Activated naive CD4-positive, alpha-beta T cell treated with anti-CD3 and anti-CD28 coated beads, Interleukin-2, amount 50 U/mL, for 72 hours (primary cell): ENCODE measurements around the gene ETFDH. TPM values are rescaled to one million over a fixed set of nuclear protein-coding genes. Genes with fewer than 3 reads are reported as not detected.
A peak's percentile ranks its signal among the peaks of the same experiment; 100 is the strongest.
"Not testable (repeated sequence)": the region's sequence is repeated elsewhere in the genome, so short reads cannot be mapped to it uniquely, and the experiment has no call there.

Experiments used
- ATAC-seq, 2 donors: fragments of 150-1000 bp; cut with Tn5 transposase; 2 replicates each; pipeline ENCODE4 v1.10.0; 2021; ENCODE audit warnings: mild to moderate bottlenecking in 2 of 2, moderate library complexity in 2 of 2
- DNase-seq, 2 donors: peaks; one replicate each; pipeline ENCODE4 v3.0.0; 2021 to 2022; ENCODE audit warnings: low spot score in 2 of 2
- H3K27ac Mint-ChIP-seq, 2 donors: one replicate each; pipeline ENCODE4 v1.8.0; 2022; ENCODE audit warnings: mild to moderate bottlenecking in 2 of 2, mixed read lengths in 2 of 2
- H3K36me3 Mint-ChIP-seq, 2 donors: one replicate each; pipeline ENCODE4 v1.8.0; 2022; ENCODE audit warnings: mixed read lengths in 2 of 2
- H3K9me3 Mint-ChIP-seq, 2 donors: one replicate each; pipeline ENCODE4 v1.8.0; 2022; ENCODE audit warnings: mixed read lengths in 2 of 2
- total RNA-seq, 2 donors: library from RNA; stranded (reverse); gene quantifications; one replicate each; pipeline ENCODE4 v1.2.3, GENCODE V29; 2022

The ETFDH gene
- total RNA-seq, 2 donors from 2014 or later, result 34.8 to 54.2 TPM

DNA sequence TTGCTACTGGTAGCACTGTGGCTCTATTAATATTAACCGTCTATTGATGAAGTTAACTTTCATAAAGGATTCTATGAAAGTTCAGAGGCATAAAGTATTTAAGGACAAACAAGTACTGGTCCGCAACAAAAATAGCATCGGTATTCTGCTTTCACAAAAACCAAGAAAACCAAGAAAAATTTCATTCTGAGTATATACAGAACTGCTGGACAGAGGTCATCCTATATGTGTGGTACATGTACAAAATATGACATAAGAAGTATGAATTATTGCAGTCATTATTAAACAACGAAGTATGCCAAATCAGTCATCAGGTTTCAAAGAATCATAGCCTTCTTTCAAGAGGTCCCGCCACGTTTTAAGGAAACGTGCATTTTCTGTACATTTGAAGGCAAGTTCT, 2.8 kb upstream of the ETFDH start:
- Mint-ChIP-seq H3K27ac (no peak overlapping the region), H3K9me3 (no peaks in the 10 kb centered on the region), H3K36me3 (peaks cover 6 to 15% of the 10 kb centered on the region in 2 donors)
- no peak for DNase-seq
- ATAC-seq, result no peak

DNA sequence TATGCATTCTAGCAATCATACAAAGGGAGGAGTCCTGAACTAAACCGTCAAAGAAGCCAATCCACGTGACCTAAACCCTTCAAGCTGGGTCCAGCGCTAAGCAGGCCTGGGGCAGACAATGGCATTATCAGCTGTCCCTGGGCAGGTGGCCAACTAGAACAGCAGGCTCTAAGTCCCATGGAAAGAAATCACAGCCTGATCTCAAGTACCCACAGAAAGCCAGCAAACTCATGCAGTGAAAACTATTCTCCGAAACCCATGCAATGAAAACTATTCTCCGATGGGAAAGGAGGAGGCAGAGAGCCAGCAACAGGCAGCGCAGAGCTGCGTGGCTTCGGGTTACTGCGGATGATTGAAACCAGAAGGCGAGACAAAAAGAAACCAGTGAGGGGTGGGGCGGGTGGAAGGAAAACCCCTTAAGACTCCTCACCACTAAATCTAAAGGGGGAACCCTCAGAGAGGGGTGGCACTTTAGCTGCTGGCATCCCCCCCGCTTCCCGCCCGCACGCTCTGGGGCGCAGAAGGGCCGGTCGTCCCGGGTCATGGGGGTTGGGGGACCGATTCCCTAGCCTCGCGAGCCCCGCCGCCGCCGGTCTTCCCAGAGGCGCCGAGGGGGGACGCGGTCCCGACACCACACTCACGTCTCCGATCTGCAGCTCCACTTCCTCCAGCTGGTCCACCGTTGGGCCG, 976 bp upstream of the ETFDH start:
- Mint-ChIP-seq H3K36me3 (peaks cover 6 to 15% of the 10 kb centered on the region in 2 donors), H3K27ac (peak overlapping the region; percentile 97 to 98), H3K9me3 (no peaks in the 10 kb centered on the region)
- DNase-seq (peak; percentile 59 to 77), ATAC-seq (peak; percentile 40 to 56)

DNA sequence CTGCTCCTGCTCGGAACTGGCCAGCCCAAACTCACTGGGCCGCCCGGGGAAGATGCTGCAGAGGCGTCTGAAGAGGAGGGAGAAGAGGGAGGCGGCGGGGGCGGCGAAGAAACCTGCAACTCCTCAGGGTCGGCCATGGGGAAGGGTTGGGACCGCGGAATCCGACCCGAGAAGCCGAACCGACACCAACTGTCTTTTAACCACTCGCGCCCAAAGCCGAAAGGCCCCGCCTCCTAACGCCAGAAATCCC, 506 bp upstream of the ETFDH start, which contains the start of gene C4orf46:
TSS of gene C4orf46 (minus strand) at position 223 of the 250 bp plus-strand sequence. CDS start at position 137, 86 bp downstream.
- Mint-ChIP-seq H3K27ac (peak within 1 kb of the TSS; percentile 97 to 98), H3K36me3 (peaks cover 6 to 15% of the 10 kb centered on the region in 2 donors), H3K9me3 (no peaks in the 10 kb centered on the region)
- ATAC-seq (no peak), DNase-seq (no peak)

DNA sequence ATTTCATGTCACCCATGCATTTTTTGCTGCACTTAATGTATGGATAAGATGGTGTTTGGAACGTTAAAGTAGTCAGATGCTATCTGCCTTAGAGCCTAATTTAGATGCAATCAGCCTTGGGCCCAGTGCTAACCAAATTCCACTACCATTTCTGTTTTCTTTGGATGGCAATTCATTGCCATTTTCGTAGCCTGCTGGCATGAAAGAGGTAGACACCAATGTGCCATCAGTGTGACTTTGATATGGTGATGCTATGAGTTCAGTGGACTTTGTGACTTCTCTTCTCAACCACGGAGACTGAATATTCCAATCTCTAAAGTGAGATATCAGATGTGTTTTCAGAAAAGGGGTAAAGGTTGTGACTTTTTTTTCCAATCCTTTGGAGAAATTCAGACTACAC, 1.5 kb downstream of the ETFDH start:
- H3K27ac Mint-ChIP-seq, result no peak overlapping the region
- ATAC-seq (no peak), DNase-seq (no peak)
- peaks cover 6 to 15% of the 10 kb centered on the region in 2 donors for H3K36me3 Mint-ChIP-seq
- H3K9me3 Mint-ChIP-seq, result no peaks in the 10 kb centered on the region

DNA sequence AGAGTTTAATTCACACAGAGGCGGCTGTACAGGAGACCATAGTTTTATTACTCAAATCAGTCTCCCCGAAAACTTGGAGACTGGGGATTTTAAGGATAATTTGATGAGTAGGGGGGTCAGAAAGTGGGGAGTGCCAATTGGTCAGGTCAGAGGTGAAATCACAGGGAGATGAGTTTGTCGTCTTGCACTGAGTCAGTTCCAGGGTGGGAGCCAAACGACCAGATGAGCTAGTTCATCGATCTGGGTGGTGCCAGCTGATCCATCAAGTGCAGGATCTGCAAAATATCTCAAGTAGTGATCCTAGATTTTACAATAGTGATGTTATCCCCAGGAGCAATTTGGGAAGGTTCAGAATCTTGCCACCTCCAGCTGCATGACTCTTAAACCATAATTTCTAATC, 4.0 kb downstream of the ETFDH start:
- H3K9me3 Mint-ChIP-seq, result no peaks in the 10 kb centered on the region

DNA sequence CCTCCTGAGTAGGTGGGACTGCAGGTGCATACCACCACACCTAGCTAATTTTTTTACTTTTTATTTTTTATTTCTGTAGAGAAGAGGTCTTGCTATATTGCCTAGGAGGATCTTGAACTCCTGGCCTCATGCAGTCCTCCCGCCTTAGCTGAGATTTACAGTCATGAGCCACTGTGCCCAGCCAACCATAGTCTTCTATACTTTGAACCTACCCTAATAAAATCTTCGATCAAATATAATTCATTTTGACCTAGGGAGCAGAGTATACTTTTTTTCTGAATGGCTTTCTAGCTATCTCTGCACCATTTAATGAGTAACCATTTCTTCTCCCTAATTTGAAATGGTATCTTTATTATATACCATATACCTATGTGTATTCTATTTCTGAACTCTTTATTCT, 6.7 kb downstream of the ETFDH start:
- Mint-ChIP-seq H3K27ac (peak overlapping the region in 1 of 2 donors; percentile 5), H3K36me3 (no peaks in the 10 kb centered on the region), H3K9me3 (no peaks in the 10 kb centered on the region)
- DNase-seq (no peak), ATAC-seq (no peak)

More for the DNA sequence above, 4.0 kb downstream of the ETFDH start:
- DNase-seq (no peak), ATAC-seq (no peak)
- no peak overlapping the region for H3K27ac Mint-ChIP-seq
- H3K36me3 Mint-ChIP-seq, result peaks cover 0 to 9% of the 10 kb centered on the region in 2 donors

DNA sequence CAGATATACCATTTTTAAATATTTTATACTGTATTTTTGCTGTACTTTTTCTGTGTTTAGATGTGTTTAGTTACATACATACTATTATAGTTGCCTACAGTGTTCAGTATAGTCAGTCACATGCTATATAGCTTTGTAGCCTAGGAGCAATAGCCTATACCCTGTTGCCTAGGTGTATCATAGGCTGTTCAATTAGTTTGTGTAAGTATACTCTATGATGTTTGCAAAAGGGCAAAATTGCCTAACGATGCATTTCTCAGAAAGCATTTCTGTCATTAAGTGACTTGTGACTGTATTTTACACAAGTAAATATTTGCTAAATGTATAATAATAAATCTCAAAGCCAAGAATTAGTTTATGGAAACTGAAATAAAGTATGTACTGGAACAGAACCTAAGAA, 9.5 kb downstream of the ETFDH start:
- no peaks in the 10 kb centered on the region for H3K9me3 Mint-ChIP-seq
- DNase-seq (no peak), ATAC-seq (no peak)
- H3K36me3 Mint-ChIP-seq, result peaks cover 0 to 10% of the 10 kb centered on the region in 2 donors
- no peak overlapping the region for H3K27ac Mint-ChIP-seq

DNA sequence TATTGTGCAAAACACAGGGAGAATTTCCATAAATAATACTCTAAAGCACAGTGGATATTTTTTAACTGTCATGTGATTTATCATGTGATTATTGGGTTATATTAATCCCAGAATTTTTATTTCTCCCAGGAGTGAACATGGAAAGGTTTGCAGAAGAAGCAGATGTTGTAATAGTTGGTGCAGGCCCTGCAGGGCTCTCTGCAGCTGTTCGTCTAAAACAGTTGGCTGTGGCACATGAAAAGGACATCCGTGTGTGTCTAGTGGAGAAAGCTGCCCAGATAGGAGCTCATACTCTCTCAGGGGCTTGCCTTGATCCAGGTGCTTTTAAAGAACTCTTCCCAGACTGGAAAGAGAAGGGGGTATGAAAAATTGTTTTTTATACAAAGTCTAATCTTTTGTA, 10.0 kb downstream of the ETFDH start:
- peaks cover 0 to 15% of the 10 kb centered on the region in 2 donors for H3K36me3 Mint-ChIP-seq
- DNase-seq (no peak), ATAC-seq (no peak)
- no peaks in the 10 kb centered on the region for H3K9me3 Mint-ChIP-seq
- no peak overlapping the region for H3K27ac Mint-ChIP-seq

DNA sequence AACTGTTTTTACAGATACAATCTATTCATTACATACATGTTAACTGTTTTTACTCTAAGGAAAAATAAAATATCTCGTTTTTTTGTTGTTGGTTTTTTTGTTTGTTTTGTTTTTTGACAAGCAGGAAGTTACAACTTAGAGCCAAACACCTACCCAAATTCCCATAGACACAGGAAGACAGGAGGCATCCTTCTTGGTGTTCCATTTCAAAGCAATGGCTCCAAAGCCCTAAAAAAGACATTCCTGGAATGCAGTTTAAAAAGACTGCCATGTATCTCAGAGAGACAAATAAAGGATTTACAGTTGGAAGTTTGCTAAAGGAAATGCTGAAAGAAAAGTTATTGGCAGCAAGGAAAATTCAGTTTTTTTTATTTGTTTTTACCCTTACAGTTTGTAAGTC, 16.7 kb downstream of the ETFDH start:
- Mint-ChIP-seq H3K9me3 (no peaks in the 10 kb centered on the region), H3K27ac (no peak overlapping the region), H3K36me3 (peaks cover 0 to 16% of the 10 kb centered on the region in 2 donors)
- ATAC-seq (no peak), DNase-seq (no peak)

DNA sequence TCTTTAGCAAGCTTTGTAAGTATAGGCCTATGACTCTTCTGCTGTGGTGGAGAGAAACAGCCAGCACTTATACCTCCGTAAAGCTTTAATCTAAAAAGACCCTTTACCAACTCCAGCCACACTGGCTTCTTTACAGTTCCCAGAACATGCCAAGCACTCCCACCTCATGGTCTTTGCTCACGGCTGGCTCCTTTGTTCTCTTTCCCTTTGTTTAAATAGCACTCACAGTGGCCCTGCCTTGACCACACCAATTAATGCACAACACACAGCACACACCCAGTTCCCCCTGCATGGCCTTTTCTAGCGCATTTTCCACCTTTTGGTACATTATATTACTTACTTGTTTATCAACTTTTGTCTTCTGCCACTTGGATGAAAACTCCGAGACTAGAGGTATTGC, 32.2 kb downstream of the ETFDH start:
- no peaks in the 10 kb centered on the region for H3K9me3 Mint-ChIP-seq
- no peak overlapping the region for H3K27ac Mint-ChIP-seq
- DNase-seq (no peak), ATAC-seq (no peak)
- H3K36me3 Mint-ChIP-seq, result peaks cover 5 to 15% of the 10 kb centered on the region in 2 donors

DNA sequence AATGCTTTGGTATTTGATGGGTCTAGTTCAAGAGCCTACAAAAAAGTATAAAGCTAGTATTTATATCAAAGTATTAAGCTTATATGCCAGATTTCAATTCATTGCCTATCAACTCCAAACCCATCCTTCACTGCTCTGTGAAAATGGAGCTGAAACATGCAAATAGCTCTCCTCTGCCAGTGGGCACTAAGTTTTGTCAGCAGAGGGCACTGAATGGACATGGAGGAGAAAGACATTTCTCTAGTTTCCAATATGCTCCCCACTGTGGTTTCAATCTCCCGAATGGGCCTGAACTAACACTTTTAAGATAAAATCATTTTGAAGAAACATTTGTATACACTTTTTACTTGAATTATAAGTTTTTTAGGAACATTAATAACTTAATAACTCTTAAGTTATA, 38.7 kb downstream of the ETFDH start:
- Mint-ChIP-seq H3K36me3 (peaks cover 22 to 48% of the 10 kb centered on the region in 2 donors), H3K9me3 (no peaks in the 10 kb centered on the region), H3K27ac (peak overlapping the region in 1 of 2 donors; percentile 74)
- DNase-seq (no peak), ATAC-seq (no peak)

DNA sequence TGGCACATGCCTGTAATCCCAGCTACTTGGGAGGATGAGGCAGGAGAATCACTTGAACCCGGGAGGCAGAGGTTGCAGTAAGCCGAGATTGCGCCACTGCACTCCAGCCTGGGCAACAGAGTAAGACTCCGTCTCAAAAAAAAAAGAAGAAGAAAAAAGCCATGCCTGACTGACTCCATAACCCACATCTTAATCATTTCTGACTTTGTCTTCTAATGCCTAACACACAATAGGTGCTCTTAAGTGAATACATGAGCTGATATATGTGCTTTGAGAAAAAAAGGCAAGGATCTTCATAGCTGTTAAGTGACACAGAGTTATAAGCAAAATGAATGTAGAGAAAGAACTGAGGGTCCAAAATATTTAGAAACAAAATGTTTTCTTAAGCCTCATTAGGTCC, 40.5 kb downstream of the ETFDH start:
- H3K36me3 Mint-ChIP-seq, result peaks cover 29 to 54% of the 10 kb centered on the region in 2 donors
- not testable (repeated sequence) for ATAC-seq, DNase-seq, H3K9me3 Mint-ChIP-seq
- peak overlapping the region; percentile 72 to 74 for H3K27ac Mint-ChIP-seq

DNA sequence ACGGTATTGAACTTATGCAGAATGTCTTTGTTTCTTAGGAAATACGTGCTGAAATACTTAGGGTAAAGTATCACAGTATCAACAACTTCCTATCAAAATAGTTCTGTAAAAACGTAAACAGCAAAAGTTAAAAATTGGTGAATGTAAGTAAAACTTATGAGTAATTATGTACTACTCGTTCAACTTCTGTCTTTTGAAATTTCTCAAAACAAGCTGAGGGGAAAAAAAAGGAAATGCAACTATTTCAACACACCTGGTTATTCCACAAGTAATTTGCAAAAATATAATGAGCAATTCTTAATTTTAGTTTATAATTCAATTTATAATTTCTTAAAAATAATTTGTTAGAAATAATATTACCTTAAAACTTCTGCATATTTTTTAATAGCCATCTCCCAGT, 42.8 kb downstream of the ETFDH start:
- H3K27ac Mint-ChIP-seq, result no peak overlapping the region
- H3K36me3 Mint-ChIP-seq, result peaks cover 39 to 55% of the 10 kb centered on the region in 2 donors
- DNase-seq, result no peak
- no peak for ATAC-seq
- no peaks in the 10 kb centered on the region for H3K9me3 Mint-ChIP-seq

DNA sequence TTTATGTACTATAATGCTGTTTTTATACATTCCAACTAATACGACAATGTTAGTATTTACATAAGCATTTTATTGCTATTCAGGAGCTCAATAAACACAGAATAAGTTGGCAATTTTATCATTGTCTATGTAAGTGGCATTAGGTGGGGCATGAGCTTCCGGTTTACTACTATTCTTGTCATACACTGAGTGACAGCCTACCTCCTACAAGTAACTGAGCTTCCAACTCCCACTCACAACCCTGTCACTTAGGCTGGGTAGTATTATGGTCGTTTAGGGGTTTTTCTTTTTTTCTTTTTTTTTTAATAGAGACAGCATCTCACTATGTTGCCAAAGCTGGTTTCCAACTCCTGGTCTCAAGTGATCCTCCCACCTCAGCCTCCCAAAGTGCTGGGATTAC, 43.7 kb downstream of the ETFDH start:
- ATAC-seq (no peak), DNase-seq (no peak)
- Mint-ChIP-seq H3K9me3 (no peaks in the 10 kb centered on the region), H3K27ac (no peak overlapping the region), H3K36me3 (peaks cover 37 to 46% of the 10 kb centered on the region in 2 donors)

DNA sequence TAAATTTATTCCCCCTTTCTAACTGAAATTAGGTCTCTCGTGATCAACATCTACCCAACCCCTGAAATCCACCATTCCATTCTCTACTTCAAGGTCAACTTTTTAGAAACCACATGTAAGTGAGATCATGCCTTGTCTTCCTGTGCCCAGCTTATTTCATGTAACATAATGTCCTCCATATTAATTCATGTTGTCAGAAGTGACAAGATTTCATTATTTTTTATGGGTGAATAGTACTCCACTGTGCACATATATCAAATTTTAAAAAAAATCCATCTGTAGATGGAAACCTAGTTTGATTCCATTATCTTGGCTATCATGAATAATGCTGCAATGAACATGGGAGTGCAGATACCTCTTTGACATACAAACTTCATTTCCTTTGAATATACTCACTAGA, 49.6 kb downstream of the ETFDH start:
- peak overlapping the region; percentile 95 to 99 for H3K27ac Mint-ChIP-seq
- no peak for DNase-seq
- ATAC-seq, result no peak
- peaks cover 43 to 49% of the 10 kb centered on the region in 2 donors for H3K36me3 Mint-ChIP-seq
- no peaks in the 10 kb centered on the region for H3K9me3 Mint-ChIP-seq

DNA sequence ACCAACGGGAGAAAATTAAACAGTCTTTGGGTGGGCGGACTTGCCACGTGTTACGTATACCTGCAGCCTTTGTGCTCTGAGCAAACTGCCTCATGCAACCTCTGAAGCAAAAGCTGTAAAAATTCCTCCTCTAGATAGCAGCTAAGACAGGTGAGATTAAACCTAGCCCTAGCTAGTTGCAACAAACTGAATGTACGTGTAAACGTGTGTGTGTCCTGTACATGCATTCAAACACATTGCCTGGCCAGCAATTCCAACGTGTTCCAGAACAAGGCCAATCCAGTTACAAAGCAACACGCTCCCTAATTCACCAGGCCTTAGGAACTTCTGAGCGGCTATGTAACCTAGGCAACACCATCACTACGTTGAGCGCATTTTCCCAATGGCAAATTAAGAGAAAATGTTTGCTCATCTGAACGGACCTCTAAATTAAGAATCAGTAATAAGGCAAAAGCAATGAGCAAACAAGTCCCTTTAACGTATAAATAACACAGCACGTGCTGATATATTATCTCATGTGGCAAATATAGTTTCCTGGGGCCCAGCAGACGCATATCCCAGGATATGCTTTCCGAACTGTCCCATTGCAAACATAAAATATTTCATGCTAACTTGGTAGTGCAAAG, 50.3 kb downstream of the ETFDH start:
- Mint-ChIP-seq H3K36me3 (peaks cover 43% of the 10 kb centered on the region in 2 donors), H3K9me3 (no peaks in the 10 kb centered on the region), H3K27ac (peak overlapping the region; percentile 95 to 99)
- DNase-seq (no peak), ATAC-seq (no peak)

DNA sequence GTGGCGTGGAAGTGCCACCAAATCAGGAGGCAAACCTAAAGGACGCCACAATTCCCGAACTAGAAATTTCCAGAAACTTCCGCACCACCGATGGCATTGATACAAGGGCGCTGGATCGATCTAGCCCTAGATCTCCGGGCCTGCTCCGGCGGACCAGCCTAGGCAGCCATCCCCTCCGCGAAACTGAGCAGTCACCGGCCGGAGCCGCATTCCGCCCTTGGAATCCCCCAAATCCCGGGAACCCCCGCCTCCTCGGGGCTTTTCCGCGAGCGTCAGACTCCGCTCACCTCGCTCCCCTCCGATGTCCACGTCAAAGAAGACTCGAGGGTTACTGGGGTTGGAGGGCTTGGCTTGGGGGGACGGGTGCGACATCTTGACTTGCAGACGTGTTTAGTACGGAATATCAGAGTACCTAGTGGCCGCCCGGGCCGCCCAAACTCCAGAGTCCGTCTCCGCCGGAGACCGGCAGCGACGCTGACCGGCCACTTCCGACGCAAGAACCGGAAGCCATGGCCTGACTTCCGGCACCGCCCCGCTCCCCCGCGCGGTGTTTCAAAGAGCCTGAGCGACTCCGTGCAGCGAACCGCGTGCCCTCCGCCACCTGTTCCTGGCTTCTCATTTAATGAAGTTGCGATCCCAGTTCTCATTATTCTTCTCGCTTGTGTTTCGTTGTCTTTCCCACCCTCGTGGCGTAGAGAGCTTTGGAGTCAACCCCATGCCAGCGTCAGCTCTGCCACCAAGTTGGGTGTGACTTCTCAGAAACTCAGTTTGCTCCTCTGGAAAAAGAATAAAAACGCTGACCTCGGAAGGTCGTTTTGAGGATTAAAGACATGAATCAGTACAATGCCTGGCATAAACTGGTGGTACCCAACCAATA, 51.1 kb downstream of the ETFDH start, which contains the start of gene PPID:
TSS of gene PPID (minus strand) at position 480 of the 877 bp plus-strand sequence. CDS start at position 372, 108 bp downstream.
- peak; percentile 80 to 88 for DNase-seq
- peaks cover 35 to 38% of the 10 kb centered on the region in 2 donors for H3K36me3 Mint-ChIP-seq
- no peaks in the 10 kb centered on the region for H3K9me3 Mint-ChIP-seq
- peak; percentile 86 to 95 for ATAC-seq
- peak within 1 kb of the TSS; percentile 95 to 99 for H3K27ac Mint-ChIP-seq
